Brain pericyte (primary cell): ENCODE results near the gene PLEKHA6.
"Not testable (repeated sequence)": the region's sequence is repeated elsewhere in the genome, so short reads cannot be mapped to it uniquely, and the experiment has no call there.

Experiments
- DNase-seq: peaks from one replicate; pipeline ENCODE4 v3.0.0-alpha.2; 2012; ENCODE audit warnings: low read depth, low spot score

Gene PLEKHA6

DNA sequence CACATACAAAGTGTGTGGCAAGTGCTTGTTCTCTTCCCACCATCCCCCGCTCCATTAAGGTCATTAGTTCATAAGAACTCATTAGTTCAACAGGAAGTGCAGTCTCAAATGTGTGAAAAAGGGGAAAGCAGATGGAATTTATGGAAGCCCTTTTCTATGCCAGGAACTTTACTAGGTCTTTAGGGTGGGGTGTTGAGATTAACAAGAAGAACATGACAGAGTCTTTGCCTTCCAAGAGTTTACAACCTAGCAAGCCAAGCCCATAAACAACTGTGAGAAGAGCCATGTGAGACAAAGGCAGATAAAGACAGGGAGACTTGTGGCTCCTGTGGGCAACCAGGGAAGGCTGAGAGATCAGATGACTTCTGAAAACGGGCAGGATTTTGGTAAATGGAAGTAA lies 21.4 kb downstream of the PLEKHA6 start:
- DNase-seq, result no peak

DNA sequence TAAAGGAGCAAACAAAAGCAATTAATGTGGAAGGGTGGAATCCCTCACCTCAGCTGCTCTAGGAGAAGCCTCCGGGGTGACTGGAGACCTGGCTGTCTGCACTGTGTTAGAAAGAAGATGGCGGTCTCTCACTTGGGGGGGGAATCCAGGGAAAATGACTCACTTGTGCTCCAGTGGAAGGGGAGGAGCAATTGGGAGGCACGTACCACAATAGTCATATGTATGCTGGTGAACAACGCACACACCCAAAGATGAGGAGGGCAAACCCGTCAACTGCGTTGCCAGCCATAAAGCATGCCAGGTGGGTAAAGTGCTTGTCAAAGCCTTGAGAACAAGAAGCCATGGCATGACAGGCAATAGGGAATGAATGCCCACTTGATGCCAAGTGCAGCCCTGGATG lies 22.1 kb downstream of the PLEKHA6 start:
- no peak for DNase-seq

DNA sequence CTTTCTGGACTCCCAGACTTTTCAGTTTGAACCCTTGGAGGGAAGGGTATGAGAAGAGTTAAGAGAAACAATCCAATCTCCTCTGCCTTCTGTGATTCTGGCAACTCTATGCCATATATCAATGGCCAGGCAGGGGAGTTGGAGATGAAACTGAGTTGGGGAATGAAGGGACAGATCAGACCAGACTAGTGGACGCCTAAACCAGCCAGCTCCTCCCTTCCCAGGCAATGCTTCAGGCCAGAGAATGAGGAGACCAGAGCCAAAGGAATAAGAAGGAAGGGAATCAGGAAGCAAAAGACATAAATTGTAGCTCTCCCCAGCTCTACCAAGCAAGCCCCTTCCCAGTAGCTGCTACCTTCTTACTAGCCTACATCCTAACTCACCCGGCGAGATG lies 22.7 kb downstream of the PLEKHA6 start:
- no peak for DNase-seq

DNA sequence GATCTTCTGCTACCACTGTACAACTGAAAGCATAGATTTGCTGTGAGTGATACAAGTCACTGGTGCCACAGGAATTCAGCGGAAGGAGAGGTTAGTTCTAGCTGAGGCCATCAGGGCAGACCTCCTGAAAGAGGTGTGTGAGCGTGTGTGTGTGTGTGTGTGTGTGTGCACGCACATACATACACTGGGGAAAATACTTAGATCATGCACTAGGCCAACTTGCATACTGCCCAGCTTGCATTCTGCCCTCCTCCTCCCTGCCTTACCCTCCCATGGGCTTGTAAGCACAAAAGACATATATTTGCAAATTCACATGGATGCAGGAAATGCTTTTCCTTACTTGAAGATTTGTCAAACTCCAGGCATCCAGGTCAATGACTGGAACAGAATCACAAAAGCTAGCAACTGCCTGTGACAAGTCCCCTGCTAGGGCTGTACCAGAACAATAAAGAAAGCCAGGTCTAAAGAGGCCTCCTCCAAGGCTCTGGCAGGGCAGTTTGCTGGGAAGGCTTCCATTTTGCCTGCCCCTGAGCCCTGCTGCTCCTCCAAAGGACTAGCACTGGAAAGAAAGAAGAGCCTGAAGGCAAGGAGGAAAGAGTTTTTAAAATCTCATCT lies 23.2 kb downstream of the PLEKHA6 start:
- no peak for DNase-seq

DNA sequence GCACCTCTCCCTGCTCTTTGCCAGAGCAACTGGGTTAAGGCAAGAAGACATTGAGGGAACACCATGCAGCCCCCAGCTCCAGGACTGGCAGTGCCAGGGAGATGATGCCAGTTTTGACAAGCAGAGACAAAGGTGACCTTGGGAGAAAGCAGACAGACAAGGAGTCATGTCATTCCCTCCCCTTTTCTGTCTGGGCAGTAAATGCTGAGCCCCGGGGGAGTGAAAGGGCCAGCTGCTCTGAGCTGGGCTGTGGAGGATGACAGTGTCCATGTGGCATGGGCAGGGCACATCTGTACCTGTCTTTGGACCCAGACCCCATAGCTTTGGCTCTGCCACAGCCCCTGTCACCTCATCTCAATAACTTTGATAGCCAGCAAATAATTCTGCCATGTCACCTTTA lies 24.2 kb downstream of the PLEKHA6 start:
- DNase-seq, result no peak

DNA sequence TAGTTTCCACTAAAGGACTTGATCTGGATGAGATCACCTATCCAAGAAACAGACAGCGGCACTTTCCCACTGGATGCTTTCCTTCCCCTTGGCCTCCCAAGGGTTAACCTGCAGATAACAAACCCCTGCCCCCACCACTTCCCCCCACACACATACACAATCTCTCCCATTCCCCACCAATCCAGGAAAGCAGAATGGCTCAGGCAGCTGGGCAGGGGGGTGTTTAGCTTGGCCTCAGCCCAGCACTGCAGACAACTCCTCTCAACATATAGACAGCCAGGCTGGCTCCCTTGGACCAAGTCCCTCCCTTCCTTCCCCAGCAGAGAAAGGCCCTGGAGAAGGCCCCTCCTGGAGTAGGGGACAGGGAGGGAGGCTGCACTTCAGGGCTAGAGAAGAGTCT lies 24.6 kb downstream of the PLEKHA6 start:
- DNase-seq, result no peak

DNA sequence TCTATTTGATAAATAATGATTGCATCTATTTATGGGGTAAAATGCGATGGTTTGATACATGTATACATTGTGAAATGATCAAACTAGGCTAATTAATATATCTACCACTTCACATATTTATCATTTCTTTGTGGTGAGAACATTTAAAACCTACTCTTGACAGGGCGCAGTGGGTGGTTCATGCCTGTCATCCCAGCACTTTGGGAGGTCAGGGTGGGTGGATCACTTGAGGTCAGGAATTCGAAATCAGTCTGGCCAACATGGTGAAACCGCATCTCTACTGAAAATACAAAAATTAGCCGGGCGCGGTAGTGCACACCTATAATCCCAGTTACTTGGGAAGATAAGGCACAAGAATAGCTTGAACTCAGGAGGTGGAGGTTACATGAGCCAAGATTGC lies 25.3 kb downstream of the PLEKHA6 start:
- DNase-seq, result no peak

DNA sequence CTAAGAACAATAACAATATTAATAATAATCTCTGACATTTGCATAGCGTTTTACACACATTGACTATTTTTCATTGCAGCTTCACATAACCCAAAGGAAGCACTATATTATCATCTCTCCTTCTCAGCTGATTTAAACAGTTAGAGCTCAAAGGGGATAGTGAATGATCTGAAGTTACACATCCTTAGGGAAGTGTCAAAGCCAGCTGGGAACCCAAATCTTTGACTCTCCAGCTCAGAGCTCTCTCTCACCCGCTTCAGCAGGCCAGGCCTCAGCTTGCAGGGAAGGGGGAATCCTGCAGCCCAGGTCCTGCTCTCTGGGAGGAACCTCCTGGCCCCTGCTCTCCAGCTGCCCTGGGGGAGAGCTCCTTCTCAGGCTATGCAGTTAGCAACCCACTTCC lies 26.3 kb downstream of the PLEKHA6 start:
- DNase-seq, result no peak

DNA sequence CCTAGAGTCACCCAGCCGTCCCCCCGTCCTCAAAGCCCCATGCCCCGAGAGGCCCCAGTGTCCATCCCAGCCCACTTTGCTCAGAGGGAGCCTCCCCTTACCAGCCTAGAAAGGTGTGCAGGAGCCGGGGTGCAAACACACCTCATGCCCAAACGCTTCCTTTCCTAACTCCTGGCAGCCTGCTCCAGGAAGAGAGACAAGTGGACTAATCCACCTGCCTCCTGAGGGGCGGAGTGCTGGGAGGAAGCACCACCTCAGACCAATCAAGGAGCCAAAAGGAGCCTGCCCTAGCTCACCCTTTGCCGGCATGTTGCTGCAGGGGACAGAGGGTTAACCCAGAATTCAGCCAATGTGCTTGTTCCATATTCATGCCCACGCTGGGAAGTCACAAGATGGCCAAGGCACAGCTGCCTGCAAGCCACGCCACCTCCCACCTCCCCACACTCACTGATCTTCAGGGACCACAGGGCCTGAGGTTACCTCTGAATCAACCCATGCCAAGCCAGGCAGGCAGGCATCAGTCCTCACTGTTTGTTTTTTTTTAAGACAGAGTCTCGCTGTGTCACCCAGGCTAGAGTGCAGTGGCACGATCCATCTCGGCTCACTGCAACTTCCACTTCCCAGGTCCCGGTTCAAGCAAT lies 27.8 kb downstream of the PLEKHA6 start:
- DNase-seq, result no peak

DNA sequence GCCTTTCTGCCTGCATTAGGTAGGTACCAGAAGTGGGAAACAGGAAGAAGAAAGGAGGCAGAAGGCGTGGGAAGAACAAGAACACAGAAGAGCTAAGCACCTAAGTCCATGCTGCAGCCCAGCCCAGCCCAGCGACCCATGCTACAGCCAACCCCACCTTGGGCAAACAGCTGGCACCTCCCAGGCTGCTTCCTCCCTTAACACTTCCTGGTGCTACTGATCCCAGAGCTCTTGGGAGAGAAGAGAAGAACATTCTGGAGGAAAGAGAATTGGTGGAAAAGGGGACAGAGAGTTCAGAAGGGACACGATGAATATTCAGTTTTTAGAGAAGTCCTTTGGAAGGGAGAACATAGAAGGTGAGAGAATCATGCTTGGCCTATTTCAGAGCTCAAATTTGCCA lies 28.5 kb downstream of the PLEKHA6 start:
- no peak for DNase-seq

DNA sequence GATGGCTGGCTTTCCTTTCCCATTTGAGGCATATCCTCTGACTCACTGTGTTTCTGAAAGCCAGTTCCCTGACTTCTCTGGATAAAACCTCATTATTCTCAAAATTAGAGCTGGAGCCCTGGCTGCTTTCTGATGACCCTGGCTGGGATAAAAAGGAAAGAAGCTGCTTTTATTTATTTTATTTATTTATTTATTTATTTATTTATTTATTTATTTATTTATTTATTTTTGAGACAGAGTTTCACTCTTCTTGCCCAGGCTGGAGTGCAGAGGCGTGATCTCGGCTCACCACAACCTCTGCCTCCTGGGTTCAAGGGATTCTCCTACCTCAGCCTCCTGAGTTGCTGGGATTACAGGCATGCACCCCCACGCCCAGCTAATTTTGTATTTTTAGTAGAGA lies 31.9 kb downstream of the PLEKHA6 start:
- DNase-seq, result not testable (repeated sequence)

DNA sequence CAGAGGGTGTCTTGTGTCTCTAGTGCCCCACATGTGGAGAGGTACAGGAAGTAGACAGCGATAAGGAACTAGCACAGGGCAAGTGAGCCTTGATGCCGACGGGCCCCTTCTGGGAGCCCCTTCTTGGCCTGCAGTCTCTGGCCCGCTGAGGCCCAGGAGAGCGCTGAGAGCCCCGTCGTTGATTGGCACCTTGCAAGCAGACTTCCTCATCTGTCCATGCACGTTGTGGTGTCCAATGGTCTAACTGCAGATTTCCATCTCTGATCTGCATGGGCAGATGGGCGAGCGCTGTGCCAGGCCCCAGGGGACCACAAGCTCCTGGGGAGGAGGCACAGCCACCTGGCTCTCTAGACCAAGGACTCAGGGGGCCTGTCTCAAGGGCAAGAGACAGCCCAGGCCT lies 32.4 kb downstream of the PLEKHA6 start:
- no peak for DNase-seq

DNA sequence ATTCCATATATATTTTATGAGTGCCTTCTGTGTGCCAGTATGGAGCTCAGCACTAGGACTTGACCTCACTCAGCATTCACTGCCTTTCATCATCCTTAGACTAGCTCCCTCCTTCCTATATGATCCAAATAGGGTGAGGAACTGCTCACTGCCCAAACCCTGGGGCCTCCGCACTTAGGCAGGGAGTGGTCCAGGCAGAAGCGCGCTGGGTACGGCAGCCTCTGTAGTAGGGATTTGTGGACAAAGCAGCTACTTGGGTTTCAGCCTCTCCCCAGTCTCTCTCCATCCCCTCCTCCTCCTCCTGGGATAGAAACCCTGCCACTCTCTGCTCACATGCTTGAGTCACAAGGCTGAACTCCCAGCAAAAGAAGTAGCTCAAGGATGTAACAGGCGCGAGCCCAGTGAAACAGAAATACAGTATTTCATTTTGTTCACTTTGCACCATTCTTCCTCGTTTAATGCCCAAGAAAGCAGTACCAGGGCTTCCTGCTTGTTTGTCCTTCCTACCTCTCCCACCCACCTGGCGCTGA lies 32.9 kb downstream of the PLEKHA6 start:
- no peak for DNase-seq

DNA sequence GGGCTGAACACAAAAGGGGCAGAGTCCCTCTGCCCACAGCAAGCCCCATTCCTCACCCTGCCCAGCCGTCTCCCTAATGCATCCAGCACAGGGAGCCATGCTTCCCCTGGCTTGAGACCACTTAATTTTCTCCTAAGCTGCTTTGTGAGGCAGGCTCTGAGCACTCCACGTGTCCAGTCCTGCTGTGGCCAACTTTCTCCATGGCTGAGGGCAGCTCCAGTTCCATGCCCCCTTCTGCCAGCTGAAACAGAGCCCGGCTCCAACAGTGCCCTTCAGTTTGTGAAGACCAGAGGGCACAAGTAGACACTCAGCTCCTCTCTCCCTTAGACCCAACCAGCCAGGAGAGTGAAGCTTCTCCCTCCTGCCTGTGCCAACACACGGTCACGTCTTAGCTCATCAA lies 33.8 kb downstream of the PLEKHA6 start:
- no peak for DNase-seq

DNA sequence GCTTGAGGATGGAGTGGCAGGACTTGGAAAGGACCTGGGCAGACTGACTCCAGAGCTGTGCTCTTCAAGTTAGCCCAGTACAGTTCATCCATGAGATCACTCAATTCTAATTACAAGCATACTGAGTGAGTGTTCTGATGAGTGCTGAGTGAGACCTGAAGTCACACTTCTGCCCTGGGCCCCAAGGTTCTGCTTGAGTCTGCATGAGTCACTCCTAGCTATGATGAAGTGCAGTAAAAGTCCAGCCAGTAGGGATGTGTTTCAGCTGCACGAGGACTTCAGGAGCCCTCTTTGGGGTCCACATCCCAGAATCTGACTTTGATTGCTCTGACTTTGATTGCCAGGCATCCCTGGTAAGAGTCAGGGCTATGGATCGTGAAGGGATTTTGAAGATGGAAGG lies 35.8 kb downstream of the PLEKHA6 start:
- DNase-seq, result no peak

DNA sequence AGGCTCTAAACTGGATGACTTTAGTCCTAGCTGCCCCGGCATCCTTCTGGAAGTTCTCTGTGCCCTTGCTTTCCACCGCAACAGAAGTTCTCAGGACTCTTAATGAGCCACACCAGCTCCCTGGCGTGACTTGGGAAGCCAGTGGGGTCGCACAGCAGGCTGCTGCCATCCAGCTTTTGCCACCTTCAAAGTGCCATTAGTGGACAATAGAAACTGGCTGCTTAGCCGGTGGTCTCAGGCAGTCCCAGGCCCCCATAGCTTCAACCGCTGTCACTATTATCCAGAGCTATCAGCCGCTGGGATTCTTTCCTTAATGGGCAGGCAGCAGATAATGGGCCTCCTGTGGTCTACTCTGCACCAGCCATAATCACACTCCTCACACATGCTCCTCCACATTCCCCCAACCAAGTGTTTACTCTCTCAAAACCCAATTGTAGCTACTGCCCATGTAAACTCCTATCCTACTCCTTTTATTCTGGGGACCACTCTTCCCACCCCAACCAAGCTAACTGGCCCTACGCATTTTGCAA lies 37.3 kb downstream of the PLEKHA6 start:
- DNase-seq, result no peak

DNA sequence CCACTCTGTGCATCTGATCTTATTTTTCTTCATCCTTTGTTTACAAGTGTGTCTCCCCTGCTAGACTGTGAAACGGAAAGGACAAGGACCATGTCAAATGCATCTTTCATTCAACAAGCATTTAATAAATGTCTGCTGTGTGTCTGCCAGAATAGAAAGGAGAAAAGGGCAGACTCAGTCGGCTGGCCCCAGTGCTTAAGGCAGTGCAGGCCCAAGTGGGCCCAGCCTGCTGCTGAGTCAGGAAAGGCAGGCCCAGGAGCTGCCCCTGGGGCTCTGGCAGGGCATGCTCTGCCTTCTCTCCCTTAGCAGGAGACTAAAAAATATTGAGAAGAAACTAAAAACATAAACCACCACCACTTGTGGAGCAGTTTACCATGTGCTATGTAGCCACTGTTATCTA lies 38.1 kb downstream of the PLEKHA6 start:
- DNase-seq, result no peak

DNA sequence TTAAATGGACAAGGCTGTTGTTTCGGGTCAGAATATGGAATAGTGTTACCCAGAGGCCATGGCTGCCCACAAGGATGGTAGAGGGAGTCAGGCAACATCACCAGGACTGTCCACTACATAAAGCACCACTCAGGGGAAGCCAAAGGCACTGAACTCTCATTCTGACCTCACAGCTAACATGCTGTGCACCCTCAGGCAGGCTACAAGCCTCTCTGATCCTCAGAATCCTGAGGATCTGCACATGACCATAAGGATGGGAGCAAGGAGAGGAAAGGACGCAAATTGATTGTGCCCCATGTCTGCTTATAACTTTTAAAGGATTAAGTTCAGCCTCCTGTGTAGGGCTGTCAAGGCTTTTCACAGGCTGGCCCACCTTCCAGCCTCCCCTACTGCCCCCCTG lies 38.7 kb downstream of the PLEKHA6 start:
- DNase-seq, result no peak

DNA sequence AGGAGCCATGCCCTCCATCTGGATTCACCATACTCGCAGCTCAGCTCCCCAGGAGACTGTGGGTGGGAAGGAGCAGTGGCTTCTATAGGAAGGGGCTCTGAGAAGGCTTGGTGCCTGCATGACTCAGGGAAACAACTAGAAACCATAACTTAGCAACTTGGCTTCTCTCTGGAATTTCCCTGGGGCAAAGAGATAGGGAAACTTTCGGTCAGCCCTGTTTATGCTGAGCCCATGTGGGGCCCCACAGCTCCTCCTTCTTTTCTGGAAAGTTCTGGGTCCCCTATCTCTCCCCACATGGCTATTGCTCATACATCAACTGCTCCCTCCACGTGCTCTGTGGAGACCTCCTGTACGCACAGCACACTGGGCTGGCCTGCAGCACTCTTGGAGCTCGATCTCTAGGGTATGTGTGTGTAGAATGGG lies 39.3 kb downstream of the PLEKHA6 start:
- no peak for DNase-seq

DNA sequence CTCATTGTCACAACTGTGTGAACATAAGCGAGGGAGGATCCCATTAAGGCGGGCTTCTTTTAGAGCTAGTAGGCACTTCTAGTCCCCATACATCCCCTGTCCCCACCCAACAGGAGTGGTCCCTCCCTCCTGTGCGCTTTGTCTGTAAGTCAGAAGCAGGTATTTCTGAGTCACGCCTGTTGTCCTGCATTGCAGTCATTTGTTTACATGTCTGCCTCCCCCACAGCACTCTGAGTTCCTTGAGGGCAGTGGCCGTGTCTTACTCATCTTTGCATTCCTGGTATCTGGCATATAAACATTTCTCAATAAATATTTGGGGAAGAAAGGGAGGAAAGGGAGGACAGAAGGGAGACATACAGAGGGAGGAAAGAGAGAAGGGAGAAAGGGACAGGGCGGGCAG lies 40.3 kb downstream of the PLEKHA6 start:
- DNase-seq, result no peak

DNA sequence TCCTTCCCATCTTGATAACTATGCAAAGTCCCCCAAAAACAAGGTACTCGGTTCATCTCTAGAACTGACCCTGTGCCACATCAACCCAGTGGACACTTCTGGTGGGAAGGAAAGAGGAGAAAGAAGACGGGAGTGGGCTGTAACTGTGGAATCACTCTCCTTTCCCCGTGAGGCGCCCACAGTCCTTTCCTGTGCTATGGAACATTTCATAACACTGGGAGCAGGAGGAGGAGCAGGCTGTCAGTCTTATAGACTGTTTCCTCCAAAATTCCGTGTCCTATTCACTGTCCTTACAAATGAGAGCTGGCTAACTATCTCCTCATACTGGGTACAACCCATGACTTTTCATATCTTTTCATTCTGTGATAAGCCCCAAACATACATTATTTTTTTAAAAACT lies 40.7 kb downstream of the PLEKHA6 start:
- DNase-seq, result no peak

DNA sequence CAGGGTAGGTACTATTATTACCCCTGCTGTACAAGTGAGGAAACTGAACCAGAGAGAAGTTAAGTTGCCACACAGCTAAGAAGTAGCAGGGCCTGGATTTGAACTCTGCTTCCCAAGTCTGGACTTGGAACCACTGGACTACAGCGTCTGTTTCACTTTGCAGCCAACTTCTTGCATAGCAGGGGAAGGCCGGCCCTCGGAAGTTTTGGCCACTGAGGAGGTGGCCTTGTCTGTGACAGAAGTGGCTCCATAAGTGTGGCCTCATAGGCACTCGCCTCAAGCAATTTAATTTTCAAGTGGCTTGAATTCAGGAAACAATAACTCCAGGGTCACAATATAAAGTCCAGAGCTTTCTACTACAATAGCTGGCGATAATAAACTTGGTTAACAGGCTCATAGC lies 41.4 kb downstream of the PLEKHA6 start:
- DNase-seq, result no peak

DNA sequence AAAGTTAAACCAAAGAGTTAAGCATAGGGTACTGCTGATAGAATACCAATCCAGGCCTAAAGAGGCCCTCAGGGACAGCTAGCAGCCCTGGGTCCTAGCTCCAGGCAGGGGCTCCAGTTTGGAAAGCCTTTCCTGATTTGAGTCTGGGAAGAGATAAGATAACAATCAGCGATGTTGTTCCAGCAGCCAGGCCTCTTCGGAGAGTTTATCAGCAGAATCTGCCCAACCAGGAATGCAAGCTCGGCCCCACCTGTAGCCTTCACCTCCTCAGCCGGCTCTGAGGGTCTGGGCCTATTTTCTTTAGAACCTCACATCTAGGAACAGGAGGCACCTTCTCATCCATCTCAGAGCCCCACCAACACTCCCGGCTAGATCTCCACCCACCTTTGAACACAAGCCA lies 42.6 kb downstream of the PLEKHA6 start:
- DNase-seq, result no peak
